GM23248 (cell line): ENCODE data around the gene ABCA12.

Experiments
- EZH2 ChIP-seq: fragments of 200-600 bp; sonication (generic); IDR thresholded peaks from 2 replicates; pipeline ENCODE4 v1.6.1; 2018; ENCODE audit warnings: antibody characterized with exemption, mild to moderate bottlenecking; ENCODE audit not compliant: insufficient read depth, poor library complexity, severe bottlenecking
- EZH2phosphoT487 ChIP-seq: fragments of 200-600 bp; sonication (generic); IDR thresholded peaks from 2 replicates; pipeline ENCODE4 v1.6.1; 2018; ENCODE audit warnings: antibody characterized with exemption, moderate library complexity, mild to moderate bottlenecking, low read depth; ENCODE audit not compliant: insufficient read depth

DNA sequence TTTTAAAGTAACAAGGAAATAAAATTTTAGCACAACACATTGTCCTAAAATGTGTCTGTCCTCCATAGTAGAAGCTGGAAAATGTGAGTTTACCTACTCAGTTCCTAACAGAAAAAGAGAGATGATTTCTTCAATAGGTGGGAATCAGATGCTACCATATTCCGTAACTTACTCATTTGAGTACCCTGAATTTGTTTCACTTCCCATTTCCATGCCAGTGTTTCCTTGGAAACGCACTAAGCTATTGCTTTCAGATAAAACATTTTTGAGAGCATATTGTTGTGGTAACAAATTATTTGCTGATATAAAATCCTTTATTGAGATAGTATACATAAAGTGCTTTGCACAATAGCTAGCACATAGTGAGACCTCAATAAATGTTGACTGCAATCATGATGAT is 191.5 kb downstream of the ABCA12 start:
- TF ChIP-seq EZH2 (no peak), EZH2phosphoT487 (no peak)
